ENCODE results near the gene UNC5B.

DNA sequence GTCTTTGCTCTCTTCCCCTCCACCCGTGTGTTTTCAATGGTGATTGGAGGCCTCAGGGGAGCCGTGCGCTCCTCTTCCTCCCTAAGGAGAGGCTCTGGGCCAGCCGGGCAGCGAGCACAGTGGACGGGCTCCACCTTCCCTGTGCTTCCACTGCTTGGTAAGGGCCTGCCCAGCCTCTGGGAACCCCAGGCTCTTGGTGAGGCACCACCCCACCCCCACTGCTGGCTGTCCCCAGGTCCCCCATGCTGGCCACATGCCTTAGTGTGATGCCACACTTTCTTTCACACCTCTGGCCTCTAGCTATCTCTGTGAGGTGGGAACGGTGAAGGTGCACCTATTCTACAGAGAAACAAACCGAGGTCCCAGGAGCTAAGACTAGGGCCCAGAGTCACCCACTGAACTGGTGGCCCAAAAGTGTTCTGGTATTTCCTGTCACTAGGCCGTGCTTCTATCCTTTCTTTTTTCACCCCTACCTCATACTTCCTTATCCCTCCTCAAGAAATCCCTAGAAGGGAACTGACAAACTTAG is 53.3 kb downstream of the UNC5B start:
- TF ChIP-seq, protein P1, sequence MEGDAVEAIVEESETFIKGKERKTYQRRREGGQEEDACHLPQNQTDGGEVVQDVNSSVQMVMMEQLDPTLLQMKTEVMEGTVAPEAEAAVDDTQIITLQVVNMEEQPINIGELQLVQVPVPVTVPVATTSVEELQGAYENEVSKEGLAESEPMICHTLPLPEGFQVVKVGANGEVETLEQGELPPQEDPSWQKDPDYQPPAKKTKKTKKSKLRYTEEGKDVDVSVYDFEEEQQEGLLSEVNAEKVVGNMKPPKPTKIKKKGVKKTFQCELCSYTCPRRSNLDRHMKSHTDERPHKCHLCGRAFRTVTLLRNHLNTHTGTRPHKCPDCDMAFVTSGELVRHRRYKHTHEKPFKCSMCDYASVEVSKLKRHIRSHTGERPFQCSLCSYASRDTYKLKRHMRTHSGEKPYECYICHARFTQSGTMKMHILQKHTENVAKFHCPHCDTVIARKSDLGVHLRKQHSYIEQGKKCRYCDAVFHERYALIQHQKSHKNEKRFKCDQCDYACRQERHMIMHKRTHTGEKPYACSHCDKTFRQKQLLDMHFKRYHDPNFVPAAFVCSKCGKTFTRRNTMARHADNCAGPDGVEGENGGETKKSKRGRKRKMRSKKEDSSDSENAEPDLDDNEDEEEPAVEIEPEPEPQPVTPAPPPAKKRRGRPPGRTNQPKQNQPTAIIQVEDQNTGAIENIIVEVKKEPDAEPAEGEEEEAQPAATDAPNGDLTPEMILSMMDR (optimal IDR thresholded peaks at IDR 0.05 in 1 of 3, IDR thresholded peaks at IDR 0.05 in 1 of 3, conservative IDR thresholded peaks at IDR 0.05 in 1 of 3; ENCODE audit: extremely low read depth in 1 of 3, insufficient read depth in 2 of 3, low read length in 3 of 3): no peak
- TF ChIP-seq EZH2 (IDR thresholded peaks at IDR 0.05; ENCODE audit: low read length): no peak
